GM12878 (cell line): ENCODE measurements around the gene KAZN. TPM values are rescaled to one million over a fixed set of nuclear protein-coding genes. Genes with fewer than 3 reads are reported as not detected.

Experiments
- ATAC-seq: fragments of 200-7000 bp; cut with Tn5 transposase; 3 replicates; pipeline ENCODE4 v1.9.1; 2020; ENCODE audit warnings: mild to moderate bottlenecking, moderate library complexity
- BruUV-seq: library from RNA; stranded (reverse); fragments of 400-500 nt; replicated peaks from 2 replicates; lab custom pipeline; 2021; lab: Mats Ljungman, UMichigan
- CTCF ChIA-PET: fragments of 300-600 bp; sonication (Branson Sonifier 250); formaldehyde crosslinking; extraction: SDS; loops from one replicate; lab custom pipeline; 2021; ENCODE audit warnings: inconsistent platforms; lab: Yijun Ruan, JAX
- POLR2A ChIA-PET: fragments of 350-600 bp; formaldehyde crosslinking; extraction: SDS; loops from one replicate; lab custom pipeline; 2021; ENCODE audit warnings: inconsistent platforms; lab: Charles Lee
- RAD21 ChIA-PET: fragments of 300-600 bp; sonication (Branson Sonifier 250); formaldehyde crosslinking; loops from one replicate; lab custom pipeline; 2023; ENCODE audit warnings: antibody characterized with exemption; ENCODE audit not compliant: unreplicated experiment; lab: Charles Lee
- SMC1A ChIA-PET: fragments of 300-600 bp; sonication (Branson Sonifier 250); formaldehyde crosslinking; loops from one replicate; lab custom pipeline; 2023; ENCODE audit not compliant: unreplicated experiment, uncharacterized antibody; lab: Charles Lee
- DNase-seq: peaks from one replicate; pipeline ENCODE4 v3.0.0-alpha.2; 2011; ENCODE audit warnings: low read depth, low spot score
- FAIRE-seq: peaks from 3 replicates; lab custom pipeline; 2011; peaks lifted over from hg19 to GRCh38; lab: Jason Lieb, UNC
- H2AFZ ChIP-seq: 2 replicates; pipeline ENCODE4 v1.6.0; 2011; ENCODE audit warnings: low read depth, low read length, control low read depth; ENCODE audit not compliant: control insufficient read depth
- H3K27ac ChIP-seq: 2 replicates; pipeline ENCODE4 v1.5.1; 2011; ENCODE audit warnings: control low read depth; ENCODE audit not compliant: control insufficient read depth, insufficient read depth
- H3K27me3 ChIP-seq, 2 experiments: replicated peaks in 1 of 2; 2 replicates each; pipeline versions ENCODE4 v1.6.0 to v1.6.1; 2011; ENCODE audit warnings: low read length in 1 of 2; ENCODE audit not compliant: control insufficient read depth in 2 of 2, insufficient read depth in 2 of 2
- H3K36me3 ChIP-seq, 2 experiments: 2 replicates each; pipeline ENCODE4 v1.5.1; 2011; ENCODE audit warnings: low read length in 1 of 2; ENCODE audit not compliant: control insufficient read depth in 2 of 2, insufficient read depth in 2 of 2
- H3K4me1 ChIP-seq: 2 replicates; pipeline ENCODE4 v1.6.1; 2011; ENCODE audit warnings: mild to moderate bottlenecking, low read length, moderate library complexity, mixed read lengths; ENCODE audit not compliant: control insufficient read depth, insufficient read depth
- H3K4me2 ChIP-seq: 2 replicates; pipeline ENCODE4 v1.6.0; 2011; ENCODE audit warnings: control low read depth; ENCODE audit not compliant: control insufficient read depth, insufficient read depth
- H3K4me3 ChIP-seq: fragments of 200-600 bp; sonication (generic); 2 replicates; pipeline ENCODE4 v1.5.1; 2016
- H3K79me2 ChIP-seq: 2 replicates; pipeline ENCODE4 v1.6.0; 2011; ENCODE audit warnings: low read length; ENCODE audit not compliant: control insufficient read depth, insufficient read depth
- H3K9ac ChIP-seq: 2 replicates; pipeline ENCODE4 v1.8.0; 2011; ENCODE audit warnings: low read length, control low read depth, mixed read lengths; ENCODE audit not compliant: control insufficient read depth, insufficient read depth
- H3K9me3 ChIP-seq: replicated peaks from 3 replicates; pipeline ENCODE4 v1.5.1; 2011; ENCODE audit warnings: mild to moderate bottlenecking, low read length; ENCODE audit not compliant: control insufficient read depth, insufficient read depth
- H4K20me1 ChIP-seq: 2 replicates; pipeline ENCODE4 v1.6.0; 2011; ENCODE audit not compliant: control insufficient read depth, insufficient read depth
- BCL11A ChIP-seq: IDR thresholded peaks from 2 replicates; pipeline ENCODE4 v1.6.1; 2011; ENCODE audit warnings: low read depth, low read length
- E4F1 ChIP-seq: fragments of 450-650 bp; IDR thresholded peaks from 2 replicates; pipeline ENCODE4 v1.6.1; 2018; ENCODE audit warnings: borderline replicate concordance, mild to moderate bottlenecking; ENCODE audit not compliant: partially characterized antibody
- FOXK2 ChIP-seq: fragments of 450-650 bp; IDR thresholded peaks from 2 replicates; pipeline ENCODE4 v1.6.1; 2017; ENCODE audit warnings: mild to moderate bottlenecking, moderate library complexity
- FOXM1 ChIP-seq: IDR thresholded peaks from 2 replicates; pipeline ENCODE4 v1.6.1; 2012; ENCODE audit warnings: low read depth, mild to moderate bottlenecking, inconsistent platforms, low read length, moderate library complexity
- IKZF2 ChIP-seq, 2 experiments: fragments of 450-650 bp; IDR thresholded peaks; 2 replicates each; pipeline ENCODE4 v1.6.1; 2017; ENCODE audit warnings: mild to moderate bottlenecking in 2 of 2, moderate library complexity in 2 of 2
- KAT2A ChIP-seq: conservative IDR thresholded peaks from 2 replicates; pipeline ENCODE4 v1.6.1; 2011; ENCODE audit warnings: low read depth, low read length; ENCODE audit not compliant: control insufficient read depth
- MEF2A ChIP-seq: IDR thresholded peaks from 2 replicates; pipeline ENCODE4 v1.6.1; 2011; ENCODE audit warnings: low read depth, mild to moderate bottlenecking, low read length, moderate library complexity; ENCODE audit not compliant: insufficient read depth
- RUNX3 ChIP-seq: IDR thresholded peaks from 2 replicates; pipeline ENCODE4 v1.6.1; 2012; ENCODE audit warnings: low read length, inconsistent platforms
- SMAD5 ChIP-seq: IDR thresholded peaks from 2 replicates; pipeline ENCODE4 v1.6.1; 2016; ENCODE audit warnings: antibody characterized with exemption, low read depth
- ZBTB40 ChIP-seq: fragments of 450-650 bp; IDR thresholded peaks from 2 replicates; pipeline ENCODE4 v1.6.1; 2016; ENCODE audit warnings: mild to moderate bottlenecking, moderate library complexity, borderline replicate concordance
- ZSCAN29 ChIP-seq: fragments of 450-650 bp; IDR thresholded peaks from 2 replicates; pipeline ENCODE4 v1.6.1; 2017; ENCODE audit warnings: mild to moderate bottlenecking, moderate library complexity
- WGBS: methylation state at CpG from one replicate; pipeline ENCODE4 v1.1.6; 2016; ENCODE audit warnings: low lambda C conversion rate; ENCODE audit not compliant: insufficient replicate concordance, insufficient coverage; ENCODE audit errors: missing lambda C conversion rate; 5-methylcytosine and 5-hydroxymethylcytosine counted together
- in situ Hi-C: fragments of 300-500 bp; cut with MboI; formaldehyde crosslinking; loops from 9 replicates; pipeline ENCODE4 v1.14.3; 2018; ENCODE audit warnings: mixed read lengths
- intact Hi-C: fragments of 100-400 bp; cut with micrococcal nuclease; formaldehyde crosslinking; loops from one replicate; pipeline ENCODE4 v1.14.2; 2022; ENCODE audit not compliant: unreplicated experiment
- polyA plus RNA-seq, 11 experiments: library from polyadenylated mRNA; depleted of rRNA in 4 of 11; unstranded in 6 of 11; stranded (reverse) in 5 of 11; fragments of >200 nt; fragmentation: Nextera tagmentation in 4 of 11; fragmentation: Illumina TruSeq in 1 of 11; extraction: Ambion mirVana in 4 of 11; extraction: Trizol in 1 of 11; gene quantifications; 1 replicate in 1 of 11; 2 replicates in 10 of 11; pipeline versions ENCODE4 v1.2.1 to v1.2.3, GENCODE V29; 2011 to 2016; ENCODE audit warnings: inconsistent platforms in 2 of 11, missing spikeins in 2 of 11, low read depth in 1 of 11
- total RNA-seq, 4 experiments: library from RNA; depleted of rRNA in 3 of 4; stranded (reverse); fragments of >200 nt in 3 of 4; fragmentation: Illumina TruSeq in 1 of 4; extraction: Trizol in 1 of 4; gene quantifications; 2 replicates each; pipeline versions ENCODE4 v1.2.1 to v1.2.3, GENCODE V29; 2013 to 2021
- TF ChIP-seq, protein P1 (sequence below): fragments of 450-650 bp; formaldehyde crosslinking; IDR thresholded peaks from 2 replicates; pipeline ENCODE4 v1.5.0; 2022; ENCODE audit warnings: mild to moderate bottlenecking, missing genetic modification characterization

Gene KAZN
- total and polyA plus RNA-seq, 10 of the 15 experiments (the other 5 are each of a cell fraction or from before 2014, with no cell fraction given): 0.72 to 4.0 (median 1.2) TPM

DNA sequence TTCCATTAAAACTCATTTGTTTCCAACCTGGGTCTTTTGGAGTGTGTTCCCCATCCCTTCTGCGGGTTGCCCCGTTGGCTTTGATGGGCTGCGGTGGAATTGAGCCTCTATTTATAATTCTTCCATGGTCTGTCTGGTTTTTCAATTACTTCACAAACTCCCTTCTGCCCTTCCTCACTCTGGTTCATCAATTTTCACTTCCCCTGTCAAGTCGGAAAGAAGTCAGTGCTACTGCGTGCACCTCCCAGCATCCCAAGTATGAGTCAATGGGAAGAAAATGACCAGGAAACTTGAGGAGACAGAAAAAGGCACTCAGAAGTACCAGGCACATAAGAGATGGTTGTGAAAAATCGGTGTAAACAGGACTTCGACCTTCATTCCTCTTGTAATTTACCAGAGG is 126.2 kb downstream of the KAZN start (continued):
- no peak for TF ChIP-seq E4F1
- TF ChIP-seq ZBTB40: no peak
- no peak for TF ChIP-seq FOXK2

- no peaks in the 10 kb centered on the region; the same call in 2 of the 3 replicates for H3K9me3 ChIP-seq
- H3K4me3 ChIP-seq: no peak overlapping the region
- WGBS: 88% methylated on average over 1 of the region's 1 CpG
- H3K27ac ChIP-seq: no peak overlapping the region
- DNase-seq: no peak
- CTCF ChIA-PET: no interaction called here
- no peak overlapping the region for H3K4me2 ChIP-seq
- TF ChIP-seq KAT2A: no peak
- TF ChIP-seq ZSCAN29: no peak
- TF ChIP-seq IKZF2 (IDR thresholded peaks at IDR 0.05): no peak
- TF ChIP-seq, protein P1, sequence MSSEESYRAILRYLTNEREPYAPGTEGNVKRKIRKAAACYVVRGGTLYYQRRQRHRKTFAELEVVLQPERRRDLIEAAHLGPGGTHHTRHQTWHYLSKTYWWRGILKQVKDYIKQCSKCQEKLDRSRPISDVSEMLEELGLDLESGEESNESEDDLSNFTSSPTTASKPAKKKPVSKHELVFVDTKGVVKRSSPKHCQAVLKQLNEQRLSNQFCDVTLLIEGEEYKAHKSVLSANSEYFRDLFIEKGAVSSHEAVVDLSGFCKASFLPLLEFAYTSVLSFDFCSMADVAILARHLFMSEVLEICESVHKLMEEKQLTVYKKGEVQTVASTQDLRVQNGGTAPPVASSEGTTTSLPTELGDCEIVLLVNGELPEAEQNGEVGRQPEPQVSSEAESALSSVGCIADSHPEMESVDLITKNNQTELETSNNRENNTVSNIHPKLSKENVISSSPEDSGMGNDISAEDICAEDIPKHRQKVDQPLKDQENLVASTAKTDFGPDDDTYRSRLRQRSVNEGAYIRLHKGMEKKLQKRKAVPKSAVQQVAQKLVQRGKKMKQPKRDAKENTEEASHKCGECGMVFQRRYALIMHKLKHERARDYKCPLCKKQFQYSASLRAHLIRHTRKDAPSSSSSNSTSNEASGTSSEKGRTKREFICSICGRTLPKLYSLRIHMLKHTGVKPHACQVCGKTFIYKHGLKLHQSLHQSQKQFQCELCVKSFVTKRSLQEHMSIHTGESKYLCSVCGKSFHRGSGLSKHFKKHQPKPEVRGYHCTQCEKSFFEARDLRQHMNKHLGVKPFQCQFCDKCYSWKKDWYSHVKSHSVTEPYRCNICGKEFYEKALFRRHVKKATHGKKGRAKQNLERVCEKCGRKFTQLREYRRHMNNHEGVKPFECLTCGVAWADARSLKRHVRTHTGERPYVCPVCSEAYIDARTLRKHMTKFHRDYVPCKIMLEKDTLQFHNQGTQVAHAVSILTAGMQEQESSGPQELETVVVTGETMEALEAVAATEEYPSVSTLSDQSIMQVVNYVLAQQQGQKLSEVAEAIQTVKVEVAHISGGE (CRISPR knock-in tag): no peak
- no peak for TF ChIP-seq BCL11A
- TF ChIP-seq RUNX3: no peak
- TF ChIP-seq FOXM1: no peak
- no peak for TF ChIP-seq MEF2A
- no peak for TF ChIP-seq SMAD5
- no peaks in the 10 kb centered on the region for H4K20me1 ChIP-seq
- no peak overlapping the region for H3K9ac ChIP-seq
- intact Hi-C loops (no loop called here), in situ Hi-C loops (no loop called here)
- no peaks in the 10 kb centered on the region; a peak in 2 of 4 replicates for H3K27me3 ChIP-seq
- ATAC-seq: no peak
- H3K36me3 ChIP-seq: no peaks in the 10 kb centered on the region
- H2AFZ ChIP-seq: no peak overlapping the region
- BruUV-seq: no TSS peak
- no peaks in the 10 kb centered on the region for H3K4me1 ChIP-seq
- RAD21 ChIA-PET: no interaction called here
- H3K79me2 ChIP-seq: no peaks in the 10 kb centered on the region
- FAIRE-seq: no peak
- POLR2A ChIA-PET: no interaction called here
- SMC1A ChIA-PET: interaction anchor here (0.9 kb wide), 2 partner anchors 17 to 33 kb away, joined by 3 to 4 read pairs; no protein-coding TSS in a partner anchor
These were observed 126.8 kb downstream of the KAZN start for GRCh38 chr1:14725238-14725637.
